HG03108 (cell line): ENCODE measurements around the gene ACYP2.
"Not testable (repeated sequence)": the region's sequence is repeated elsewhere in the genome, so short reads cannot be mapped to it uniquely, and the experiment has no call there.

Experiments
- ATAC-seq: cut with Tn5 transposase; IDR thresholded peaks from one replicate; pipeline ENCODE4 v1.9.1; 2021; ENCODE audit warnings: moderate library complexity; ENCODE audit not compliant: unreplicated experiment

The ACYP2 gene

DNA sequence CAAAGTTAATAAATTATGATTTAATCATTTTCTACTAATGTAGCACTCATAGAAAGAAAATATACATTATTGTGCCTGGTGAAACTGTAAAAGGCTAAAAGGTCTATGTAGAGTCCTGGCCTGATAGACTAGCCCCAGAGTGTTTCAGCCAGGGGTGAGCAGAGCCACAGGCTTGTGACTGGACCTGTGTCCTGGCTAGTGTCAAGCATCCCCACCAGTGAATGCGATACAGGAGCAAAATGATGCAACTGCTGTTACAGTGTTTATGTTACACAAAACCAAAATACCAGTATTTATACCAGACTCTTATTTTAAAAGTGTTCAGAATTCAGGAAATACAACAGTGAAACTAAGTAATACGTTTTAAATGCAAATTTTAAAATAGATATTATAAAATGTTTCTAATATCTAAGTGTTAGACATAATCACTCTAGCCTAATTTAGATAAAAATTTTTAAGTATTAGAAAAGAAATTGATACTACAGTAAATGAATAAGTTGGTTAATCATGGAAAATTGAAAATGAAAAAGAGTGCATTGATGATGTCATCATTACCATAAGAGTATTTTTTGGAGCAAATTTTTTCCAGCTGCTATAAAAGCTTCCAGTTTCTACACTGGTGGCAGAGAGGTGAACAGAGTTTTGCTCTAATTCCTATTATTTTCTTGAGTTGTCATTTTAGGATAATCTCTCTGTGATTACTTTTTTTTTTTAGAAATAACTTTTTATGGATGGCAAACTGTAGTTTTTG, 146.8 kb downstream of the ACYP2 start:
- no peak for ATAC-seq

- ATAC-seq, result not testable (repeated sequence)
These were observed 149.7 kb downstream of the ACYP2 start for GRCh38 chr2:54265081-54265480.

- ATAC-seq, result no peak
These were observed 152.2 kb downstream of the ACYP2 start for GRCh38 chr2:54267577-54267976.

GRCh38 chr2:54271189-54271588, 155.8 kb downstream of the ACYP2 start:
- no peak for ATAC-seq

GRCh38 chr2:54271843-54272627, 156.6 kb downstream of the ACYP2 start:
- ATAC-seq, result peak; percentile 80

- no peak for ATAC-seq
These were observed 159.4 kb downstream of the ACYP2 start for GRCh38 chr2:54274781-54275242.

DNA sequence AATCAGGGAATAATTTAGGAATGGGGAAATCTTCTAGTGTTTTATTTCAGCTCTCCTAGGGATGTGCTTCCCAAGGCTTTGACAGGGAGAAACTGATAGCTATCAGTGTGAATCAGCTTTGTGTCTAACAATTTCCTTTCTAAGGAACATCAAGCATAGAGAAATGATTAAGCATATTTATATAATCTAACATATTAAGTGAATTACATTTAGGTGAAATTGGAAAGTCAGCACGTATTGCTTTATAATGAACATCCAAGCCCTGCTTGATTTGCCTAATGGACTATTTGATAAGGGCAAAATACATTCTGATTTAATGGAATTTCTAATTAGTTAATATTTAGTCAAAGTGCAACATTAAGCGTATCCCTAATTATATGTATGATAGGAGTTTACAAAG, 160.1 kb downstream of the ACYP2 start:
- ATAC-seq, result no peak

DNA sequence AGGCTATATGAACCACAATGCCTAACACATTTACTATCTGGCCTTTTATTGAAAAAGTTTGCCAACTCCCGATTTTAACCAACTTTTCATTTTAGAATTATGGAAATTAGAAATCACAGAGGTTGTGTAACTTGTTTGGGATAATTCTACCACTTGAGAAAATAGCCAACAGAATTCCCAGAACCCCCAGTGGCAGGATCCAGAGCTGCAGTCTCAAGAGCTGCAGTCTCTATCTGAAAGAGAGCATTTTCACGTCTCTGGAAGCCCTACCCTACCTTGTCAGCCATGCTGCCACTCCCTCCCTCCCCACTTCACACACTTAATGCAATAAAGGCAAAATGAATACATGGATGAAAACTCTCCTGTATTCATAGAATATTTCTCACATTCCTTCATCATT, 164.0 kb downstream of the ACYP2 start:
- ATAC-seq, result no peak

GRCh38 chr2:54284826-54285225, 169.4 kb downstream of the ACYP2 start:
- ATAC-seq, result no peak

DNA sequence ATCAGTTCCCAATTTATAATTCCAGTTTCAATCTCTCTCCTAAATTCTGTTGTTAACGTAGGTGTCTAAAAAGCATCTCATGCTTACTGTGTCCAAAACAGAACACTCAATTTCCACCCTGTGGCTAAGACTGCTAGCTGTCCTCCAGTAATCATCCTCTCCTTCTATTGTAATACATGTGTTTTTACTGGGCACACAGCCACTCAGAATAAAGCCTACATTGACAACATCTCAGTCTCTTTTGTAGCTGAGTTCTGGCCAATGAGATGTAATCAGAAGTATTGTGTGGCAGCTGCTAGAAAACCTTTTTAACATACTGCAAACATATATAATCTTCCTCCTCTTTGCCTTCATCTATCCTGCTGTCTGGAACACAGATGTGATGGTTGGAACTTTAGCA, 170.0 kb downstream of the ACYP2 start:
- no peak for ATAC-seq

GRCh38 chr2:54287532-54287931, 172.1 kb downstream of the ACYP2 start:
- ATAC-seq, result no peak

GRCh38 chr2:54289917-54290316, 174.5 kb downstream of the ACYP2 start:
- ATAC-seq, result no peak

GRCh38 chr2:54290356-54291025, 175.1 kb downstream of the ACYP2 start:
- no peak for ATAC-seq

DNA sequence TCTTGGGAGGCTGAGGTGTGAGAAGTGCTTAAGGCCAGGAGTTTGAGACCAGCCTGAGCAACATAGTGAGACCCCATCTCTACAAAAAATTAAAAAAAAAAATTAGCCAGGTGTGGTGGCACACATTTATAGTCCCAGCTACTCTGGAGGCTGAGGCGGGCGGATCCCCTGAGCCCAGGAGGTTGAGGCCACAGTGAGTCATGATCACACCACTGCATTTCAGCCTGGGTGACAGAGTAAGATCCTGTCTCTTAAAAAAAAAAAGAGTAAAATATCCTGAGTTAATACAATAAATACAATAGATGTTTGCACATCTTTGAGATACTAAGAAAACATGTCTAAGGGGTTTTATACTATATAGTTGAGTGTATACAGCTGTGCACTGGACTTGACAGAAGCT, 179.2 kb downstream of the ACYP2 start:
- ATAC-seq, result not testable (repeated sequence)

DNA sequence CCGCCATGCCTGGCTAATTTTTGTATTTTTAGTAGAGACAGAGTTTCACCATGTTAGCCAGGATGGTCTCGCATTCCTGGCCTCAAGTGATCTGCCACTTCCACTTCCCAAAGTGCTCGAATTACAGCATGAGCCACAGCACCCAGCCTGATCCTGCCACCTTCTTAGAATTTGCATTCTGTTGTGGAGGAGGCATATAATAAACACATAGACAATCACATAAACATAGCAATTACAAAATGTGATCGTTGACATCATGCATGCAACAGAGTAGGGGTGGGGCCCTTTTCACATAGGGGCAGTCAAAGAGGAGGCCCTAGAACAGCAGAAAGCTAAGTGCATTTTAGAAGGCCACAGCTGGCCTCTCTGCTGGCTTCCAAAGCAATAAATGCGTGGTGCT, 180.5 kb downstream of the ACYP2 start:
- ATAC-seq, result no peak

DNA sequence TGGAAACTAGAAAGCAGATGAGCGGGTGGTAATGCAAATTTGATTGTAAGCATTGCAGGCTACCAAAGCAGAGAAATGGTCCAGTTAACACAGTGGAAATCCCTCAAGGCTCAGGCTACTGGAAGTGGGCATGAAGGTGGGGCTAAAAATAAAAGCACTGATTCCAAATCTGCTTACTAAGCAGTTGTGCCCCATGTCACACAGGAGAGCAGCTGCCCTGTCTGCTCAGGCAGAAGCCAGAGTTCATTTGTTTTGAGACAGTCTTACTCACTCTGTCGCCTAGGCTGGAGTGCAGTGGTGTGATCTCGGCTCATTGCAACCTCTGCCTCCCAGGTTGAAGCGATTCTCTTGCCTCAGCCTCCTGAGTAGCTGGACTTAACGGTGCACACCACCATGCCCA, 183.1 kb downstream of the ACYP2 start:
- no peak for ATAC-seq

- ATAC-seq, result no peak
These were observed 188.2 kb downstream of the ACYP2 start for GRCh38 chr2:54303631-54304030.

DNA sequence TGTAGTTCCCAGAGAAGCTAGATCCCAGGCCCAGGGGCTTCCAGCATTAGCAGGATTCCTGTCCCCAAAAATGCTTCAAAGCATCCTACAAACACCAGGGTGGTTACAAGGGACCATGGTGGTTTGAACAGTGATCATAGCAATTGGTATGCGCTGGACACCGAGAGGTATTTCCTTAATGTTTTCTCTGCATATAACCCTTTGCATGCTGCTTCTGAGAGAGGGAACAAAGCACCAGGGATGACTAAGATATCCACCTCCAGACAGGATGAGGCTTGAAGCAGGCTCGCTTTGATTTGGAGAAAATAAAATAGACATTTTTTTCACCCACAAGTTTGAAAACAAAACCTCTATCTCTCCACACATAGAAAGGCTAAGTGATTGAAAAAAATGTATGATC, 191.1 kb downstream of the ACYP2 start:
- ATAC-seq, result no peak

- ATAC-seq, result no peak
These were observed 192.8 kb downstream of the ACYP2 start for GRCh38 chr2:54308186-54308585.

GRCh38 chr2:54308782-54309181, 193.4 kb downstream of the ACYP2 start:
- no peak for ATAC-seq

GRCh38 chr2:54310311-54310710, 194.9 kb downstream of the ACYP2 start:
- no peak for ATAC-seq

DNA sequence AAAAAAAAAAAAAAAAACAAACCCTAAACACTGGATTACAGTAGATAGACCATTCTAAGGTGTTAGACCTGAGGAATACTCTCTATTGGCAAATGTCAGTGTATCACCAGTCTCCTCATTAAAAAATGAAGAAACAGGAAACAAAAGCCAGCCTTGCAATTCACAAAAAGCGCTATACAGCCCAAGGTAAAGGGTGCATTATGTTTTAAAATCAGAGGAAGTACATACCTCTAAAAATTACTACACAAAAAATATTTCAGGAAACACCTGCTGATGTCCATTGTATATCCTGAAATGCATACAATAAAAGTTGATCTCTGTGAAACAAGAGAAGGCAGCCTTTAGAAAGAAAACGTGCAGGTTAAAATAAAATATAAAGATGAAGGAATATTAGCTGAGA, 195.5 kb downstream of the ACYP2 start:
- ATAC-seq, result no peak
